Astrocyte (in vitro differentiated cells and primary cell): ENCODE data around the gene AREG. TPM values are rescaled to one million over a fixed set of nuclear protein-coding genes. Genes with fewer than 3 reads are reported as not detected.

Experiments
- DNase-seq: peaks from one replicate; pipeline ENCODE4 v3.0.0-alpha.2; 2010; ENCODE audit warnings: low read depth
- FAIRE-seq: peaks from 2 replicates; lab custom pipeline; 2011; peaks lifted over from hg19 to GRCh38; lab: Jason Lieb, UNC
- H2AFZ ChIP-seq: 2 replicates; pipeline ENCODE4 v1.6.0; 2012; ENCODE audit warnings: low read depth, low read length, inconsistent platforms
- H3K27ac ChIP-seq: 2 replicates; pipeline ENCODE4 v1.5.1; 2011; ENCODE audit warnings: low read depth, low read length, inconsistent platforms
- H3K27me3 ChIP-seq: 2 replicates; pipeline ENCODE4 v1.6.0; 2011; ENCODE audit warnings: low read length, inconsistent platforms; ENCODE audit not compliant: insufficient read depth
- H3K36me3 ChIP-seq: 2 replicates; pipeline ENCODE4 v1.5.1; 2011; ENCODE audit warnings: low read length, inconsistent platforms; ENCODE audit not compliant: insufficient read depth
- H3K4me1 ChIP-seq: 2 replicates; pipeline ENCODE4 v1.5.1; 2011; ENCODE audit warnings: low read length, inconsistent platforms; ENCODE audit not compliant: insufficient read depth
- H3K4me2 ChIP-seq: 2 replicates; pipeline ENCODE4 v1.6.0; 2012; ENCODE audit warnings: low read length, inconsistent platforms
- H3K4me3 ChIP-seq: 2 replicates; pipeline ENCODE4 v1.5.1; 2011; ENCODE audit warnings: low read depth, mild to moderate bottlenecking, low read length, inconsistent platforms; ENCODE audit not compliant: insufficient read depth
- H3K79me2 ChIP-seq: 2 replicates; pipeline ENCODE4 v1.6.0; 2012; ENCODE audit warnings: mild to moderate bottlenecking, low read length, inconsistent platforms; ENCODE audit not compliant: insufficient read depth
- H3K9ac ChIP-seq: 2 replicates; pipeline ENCODE4 v1.6.0; 2012; ENCODE audit warnings: mild to moderate bottlenecking, low read length, inconsistent platforms
- H3K9me3 ChIP-seq: 2 replicates; pipeline ENCODE4 v1.5.1; 2012; ENCODE audit warnings: low read depth, mild to moderate bottlenecking, low read length, inconsistent platforms; ENCODE audit not compliant: insufficient read depth
- H4K20me1 ChIP-seq: 2 replicates; pipeline ENCODE4 v1.6.0; 2012; ENCODE audit warnings: low read length, inconsistent platforms; ENCODE audit not compliant: insufficient read depth
- H3K27ac Mint-ChIP-seq: one replicate; pipeline ENCODE4 v1.8.0; 2021; ENCODE audit warnings: mild to moderate bottlenecking, mixed read lengths; ENCODE audit not compliant: unreplicated experiment
- H3K27me3 Mint-ChIP-seq: one replicate; pipeline ENCODE4 v1.8.0; 2021; ENCODE audit warnings: low read depth, mixed read lengths; ENCODE audit not compliant: unreplicated experiment
- H3K36me3 Mint-ChIP-seq: one replicate; pipeline ENCODE4 v1.8.0; 2021; ENCODE audit warnings: low read depth, mixed read lengths; ENCODE audit not compliant: unreplicated experiment
- H3K4me1 Mint-ChIP-seq: one replicate; pipeline ENCODE4 v1.8.0; 2021; ENCODE audit warnings: low read depth, mixed read lengths; ENCODE audit not compliant: unreplicated experiment
- H3K4me3 Mint-ChIP-seq: one replicate; pipeline ENCODE4 v1.8.0; 2021; ENCODE audit warnings: mild to moderate bottlenecking, moderate library complexity, mixed read lengths; ENCODE audit not compliant: unreplicated experiment
- H3K9me3 Mint-ChIP-seq: one replicate; pipeline ENCODE4 v1.8.0; 2021; ENCODE audit warnings: mild to moderate bottlenecking, mixed read lengths; ENCODE audit not compliant: unreplicated experiment
- EZH2 ChIP-seq: IDR thresholded peaks from 2 replicates; pipeline ENCODE4 v1.6.1; 2012; ENCODE audit warnings: mild to moderate bottlenecking, low read length, inconsistent platforms; ENCODE audit not compliant: insufficient read depth
- total RNA-seq: library from RNA; stranded (reverse); gene quantifications from 2 replicates; pipeline ENCODE4 v1.2.1, GENCODE V29; 2021
- TF ChIP-seq, protein P1 (sequence below): IDR thresholded peaks from 2 replicates; pipeline ENCODE4 v1.5.1; 2011; ENCODE audit warnings: low read depth, mild to moderate bottlenecking, inconsistent platforms, low read length, moderate library complexity; ENCODE audit not compliant: insufficient read depth

AREG gene
- total RNA-seq, 1 donor from 2014 or later: 1.5 TPM

- Histone ChIP-seq H3K27me3 (no peaks in the 10 kb centered on the region), H3K36me3 (no peaks in the 10 kb centered on the region), H3K79me2 (no peaks in the 10 kb centered on the region), H3K27ac (no peak overlapping the region), H3K4me2 (no peak overlapping the region), H4K20me1 (no peaks in the 10 kb centered on the region), H3K9ac (no peak overlapping the region), H3K9me3 (no peaks in the 10 kb centered on the region), H2AFZ (no peak overlapping the region), H3K4me3 (no peak overlapping the region), H3K4me1 (no peaks in the 10 kb centered on the region)
- TF ChIP-seq EZH2: no peak
- TF ChIP-seq, protein P1, sequence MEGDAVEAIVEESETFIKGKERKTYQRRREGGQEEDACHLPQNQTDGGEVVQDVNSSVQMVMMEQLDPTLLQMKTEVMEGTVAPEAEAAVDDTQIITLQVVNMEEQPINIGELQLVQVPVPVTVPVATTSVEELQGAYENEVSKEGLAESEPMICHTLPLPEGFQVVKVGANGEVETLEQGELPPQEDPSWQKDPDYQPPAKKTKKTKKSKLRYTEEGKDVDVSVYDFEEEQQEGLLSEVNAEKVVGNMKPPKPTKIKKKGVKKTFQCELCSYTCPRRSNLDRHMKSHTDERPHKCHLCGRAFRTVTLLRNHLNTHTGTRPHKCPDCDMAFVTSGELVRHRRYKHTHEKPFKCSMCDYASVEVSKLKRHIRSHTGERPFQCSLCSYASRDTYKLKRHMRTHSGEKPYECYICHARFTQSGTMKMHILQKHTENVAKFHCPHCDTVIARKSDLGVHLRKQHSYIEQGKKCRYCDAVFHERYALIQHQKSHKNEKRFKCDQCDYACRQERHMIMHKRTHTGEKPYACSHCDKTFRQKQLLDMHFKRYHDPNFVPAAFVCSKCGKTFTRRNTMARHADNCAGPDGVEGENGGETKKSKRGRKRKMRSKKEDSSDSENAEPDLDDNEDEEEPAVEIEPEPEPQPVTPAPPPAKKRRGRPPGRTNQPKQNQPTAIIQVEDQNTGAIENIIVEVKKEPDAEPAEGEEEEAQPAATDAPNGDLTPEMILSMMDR: no peak
- Mint-ChIP-seq H3K9me3 (peaks cover 5% of the 10 kb centered on the region), H3K27me3 (no peaks in the 10 kb centered on the region), H3K4me3 (no peak overlapping the region), H3K4me1 (no peaks in the 10 kb centered on the region), H3K36me3 (no peaks in the 10 kb centered on the region), H3K27ac (no peak overlapping the region)
- FAIRE-seq (no peak), DNase-seq (no peak)
Measured at GRCh38 chr4:74463123-74463522, 18.2 kb downstream of the AREG start.

GRCh38 chr4:74464291-74464690, 19.4 kb downstream of the AREG start:
- Histone ChIP-seq H3K27ac (no peak overlapping the region), H2AFZ (no peak overlapping the region), H3K79me2 (no peaks in the 10 kb centered on the region), H3K4me1 (no peaks in the 10 kb centered on the region), H3K9me3 (no peaks in the 10 kb centered on the region), H3K27me3 (no peaks in the 10 kb centered on the region), H3K4me3 (no peak overlapping the region), H4K20me1 (no peaks in the 10 kb centered on the region), H3K4me2 (no peak overlapping the region), H3K9ac (no peak overlapping the region), H3K36me3 (no peaks in the 10 kb centered on the region)
- no peak for DNase-seq
- FAIRE-seq: no peak
- Mint-ChIP-seq H3K4me3 (no peak overlapping the region), H3K27me3 (no peaks in the 10 kb centered on the region), H3K9me3 (peaks cover 5% of the 10 kb centered on the region), H3K27ac (no peak overlapping the region), H3K36me3 (no peaks in the 10 kb centered on the region), H3K4me1 (no peaks in the 10 kb centered on the region)
- TF ChIP-seq EZH2: no peak
- TF ChIP-seq, protein P1: no peak

- Histone ChIP-seq H3K4me1 (no peaks in the 10 kb centered on the region), H3K4me2 (no peak overlapping the region), H3K27me3 (no peaks in the 10 kb centered on the region), H4K20me1 (no peaks in the 10 kb centered on the region), H3K9me3 (no peaks in the 10 kb centered on the region), H2AFZ (no peak overlapping the region), H3K36me3 (no peaks in the 10 kb centered on the region), H3K4me3 (no peak overlapping the region), H3K79me2 (no peaks in the 10 kb centered on the region), H3K9ac (no peak overlapping the region), H3K27ac (no peak overlapping the region)
- DNase-seq (no peak), FAIRE-seq (no peak)
- no peak for TF ChIP-seq EZH2
- TF ChIP-seq, protein P1: no peak
- no peak overlapping the region for H3K4me3 Mint-ChIP-seq
- no peaks in the 10 kb centered on the region for H3K4me1 Mint-ChIP-seq
- H3K27me3 Mint-ChIP-seq: no peaks in the 10 kb centered on the region
- no peaks in the 10 kb centered on the region for H3K36me3 Mint-ChIP-seq
- H3K9me3 Mint-ChIP-seq: no peaks in the 10 kb centered on the region
- no peak overlapping the region for H3K27ac Mint-ChIP-seq
Measured at GRCh38 chr4:74466242-74466641, 21.3 kb downstream of the AREG start.
